Muscle of leg (tissue), 16 donors: Measurements from ENCODE around the gene ITGA3. TPM values are rescaled to one million over a fixed set of nuclear protein-coding genes. Genes with fewer than 3 reads are reported as not detected.

Experiments
- DNase-seq: peaks from one replicate; pipeline ENCODE4 v3.0.0; 2013
- H3K27ac ChIP-seq: one replicate; pipeline ENCODE4 v1.5.1; 2013; ENCODE audit warnings: mild to moderate bottlenecking, low read length, control low read depth
- H3K27me3 ChIP-seq: one replicate; pipeline ENCODE4 v1.6.1; 2013; ENCODE audit warnings: low read length; ENCODE audit not compliant: control insufficient read depth, insufficient read depth
- H3K36me3 ChIP-seq: one replicate; pipeline ENCODE4 v1.6.1; 2013; ENCODE audit warnings: low read length; ENCODE audit not compliant: control insufficient read depth, insufficient read depth
- H3K4me1 ChIP-seq: one replicate; pipeline ENCODE4 v1.6.1; 2013; ENCODE audit warnings: low read length; ENCODE audit not compliant: control insufficient read depth, insufficient read depth
- H3K4me3 ChIP-seq: one replicate; pipeline ENCODE4 v1.5.1; 2013; ENCODE audit warnings: low read length, control low read depth
- H3K9me3 ChIP-seq: replicated peaks from 2 replicates; pipeline ENCODE4 v1.6.1; 2013; ENCODE audit warnings: low read depth, low read length; ENCODE audit not compliant: control insufficient read depth
- WGBS: methylation state at CpG from one replicate; pipeline ENCODE4 v1.1.5; 2013; ENCODE audit warnings: missing lambda C conversion rate; ENCODE audit not compliant: insufficient coverage; 5-methylcytosine and 5-hydroxymethylcytosine counted together
- long read RNA-seq, 11 donors: transcript quantifications; one replicate each; lab custom pipeline, GENCODE V29; 2026
- polyA plus RNA-seq, 8 donors: library from polyadenylated mRNA; unstranded; fragments of 120-200 nt; gene quantifications; one replicate each; pipeline versions ENCODE4 v1.2.1 to v1.2.3, GENCODE V29; 2013; ENCODE audit warnings: inconsistent platforms in 1 of 8, low replicate concordance in 1 of 8; ENCODE audit not compliant: insufficient read length in 8 of 8, insufficient read depth in 1 of 8
- total RNA-seq: library from RNA; stranded (reverse); fragments of 120-200 nt; gene quantifications from one replicate; pipeline ENCODE4 v1.2.4, GENCODE V29; 2013

ITGA3 gene
- total RNA-seq (22.7 TPM), polyA plus RNA-seq (10 to 100 TPM; 14.8 to 31.8 (median 24.8) TPM)
- long read RNA-seq, donor 1 = 0 reads
- long read RNA-seq, donor 2 = 0 reads
- long read RNA-seq, donor 3, full-length matches to known transcripts = 14 of 27 reads
- long read RNA-seq, donor 3, partial matches to known transcripts = 13 of 27 reads
- long read RNA-seq, donor 3, other reads (novel, unspliced or antisense) = 0 of 27 reads
- long read RNA-seq, donor 4 = 0 reads
- long read RNA-seq, donor 5, full-length matches to known transcripts = 3 of 20,214 reads
- long read RNA-seq, donor 5, partial matches to known transcripts = 19,877 of 20,214 reads
- long read RNA-seq, donor 5, other reads (novel, unspliced or antisense) = 334 of 20,214 reads
- long read RNA-seq, donor 6, full-length matches to known transcripts = 1 of 7 reads
- long read RNA-seq, donor 6, partial matches to known transcripts = 6 of 7 reads
- long read RNA-seq, donor 6, other reads (novel, unspliced or antisense) = 0 of 7 reads
- long read RNA-seq, donor 7, partial matches to known transcripts = 0 of 1 reads
- long read RNA-seq, donor 7, other reads (novel, unspliced or antisense) = 0 of 1 reads
- long read RNA-seq, donor 8, partial matches to known transcripts = 0 of 4 reads
- long read RNA-seq, donor 8, other reads (novel, unspliced or antisense) = 0 of 4 reads
- long read RNA-seq, donor 9, partial matches to known transcripts = 32 of 55 reads
- long read RNA-seq, donor 9, other reads (novel, unspliced or antisense) = 21 of 55 reads
- long read RNA-seq, donor 10, full-length matches to known transcripts = 9 of 9 reads
- long read RNA-seq, donor 10, partial matches to known transcripts = 0 of 9 reads
- long read RNA-seq, donor 10, other reads (novel, unspliced or antisense) = 0 of 9 reads
- long read RNA-seq, donor 11, partial matches to known transcripts = 21,577 of 22,263 reads
- long read RNA-seq, donor 11, other reads (novel, unspliced or antisense) = 683 of 22,263 reads

DNA sequence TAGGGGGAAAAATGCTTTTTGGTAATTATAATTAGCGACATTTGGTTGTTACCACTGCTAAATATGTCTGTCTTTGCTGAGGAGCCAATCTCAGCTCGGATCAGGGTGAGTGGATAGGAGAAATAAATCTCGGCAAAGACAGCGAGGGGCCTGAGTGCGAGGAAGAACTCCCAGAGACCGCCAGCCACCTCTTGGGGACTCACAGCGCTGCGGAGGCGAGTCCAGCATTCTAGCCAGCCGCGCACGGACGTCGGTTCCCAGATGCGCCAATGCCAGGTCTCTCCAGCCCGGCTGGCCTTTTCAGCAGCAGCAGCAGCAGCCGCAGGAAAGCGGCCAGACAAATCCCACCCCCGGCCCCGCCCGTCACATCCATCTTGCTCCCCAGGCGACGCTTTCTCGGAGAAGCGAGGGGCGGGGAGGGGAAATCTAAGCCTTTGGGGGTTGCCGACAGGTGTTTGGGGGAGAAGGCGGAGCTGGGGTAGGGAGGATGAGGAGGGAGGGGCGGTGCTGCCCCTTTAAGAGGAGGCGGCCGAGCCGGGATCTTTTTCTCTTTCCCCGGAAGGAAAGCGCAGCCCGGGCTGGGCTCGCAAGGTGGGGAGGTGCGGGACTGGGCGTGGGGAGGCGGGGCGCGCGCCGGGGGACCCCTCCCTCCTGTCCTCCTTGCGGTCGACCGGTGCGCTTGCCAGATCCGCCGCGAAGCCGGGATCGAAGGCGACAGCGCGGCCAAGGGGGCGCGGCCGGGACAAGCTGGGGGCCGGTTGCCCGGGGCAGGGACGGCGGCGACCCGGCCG is at the start of gene ITGA3:
ITGA3 (plus strand) TSS at position 685 of the 791 bp plus-strand sequence. CDS start 330 bp downstream, outside the sequence.
- Histone ChIP-seq H3K27me3 (peaks cover 20% of the 10 kb centered on the region), H3K27ac (peak within 1 kb of the TSS; percentile 78), H3K4me3 (peak within 1 kb of the TSS; percentile 61), H3K36me3 (no peaks in the 10 kb centered on the region), H3K9me3 (no peaks in the 10 kb centered on the region), H3K4me1 (peaks cover 75% of the 10 kb centered on the region)
- DNase-seq = peak; percentile 78
- WGBS = under 1% methylated on average over 57 of the region's 65 CpGs

DNA sequence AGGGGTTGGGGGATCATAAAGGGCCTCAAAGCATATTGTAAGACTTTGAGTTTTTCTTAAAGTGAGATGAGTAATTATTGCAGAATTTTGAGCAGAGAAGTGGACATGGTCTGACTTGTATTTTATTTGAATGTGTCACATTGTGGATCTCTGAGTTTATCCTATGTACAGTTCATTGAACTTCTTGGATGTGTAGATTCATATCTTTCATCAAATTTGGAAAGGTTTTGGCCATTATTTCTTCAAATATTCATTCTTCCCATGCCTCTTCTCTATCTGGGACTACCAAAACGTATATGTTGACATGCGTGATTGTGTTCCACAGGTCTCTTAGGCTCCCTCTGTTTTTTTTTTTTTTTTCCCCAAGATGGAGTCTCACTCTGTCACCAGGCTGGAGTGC is 46.6 kb upstream of the ITGA3 start:
- peaks cover 12% of the 10 kb centered on the region for H3K9me3 ChIP-seq
- 92% methylated on average over 2 of the region's 2 CpGs for WGBS
- H3K4me3 ChIP-seq = no peak overlapping the region
- no peak overlapping the region for H3K27ac ChIP-seq
- peaks cover 6% of the 10 kb centered on the region for H3K27me3 ChIP-seq
- DNase-seq = no peak
- no peaks in the 10 kb centered on the region for H3K36me3 ChIP-seq
- no peaks in the 10 kb centered on the region for H3K4me1 ChIP-seq

DNA sequence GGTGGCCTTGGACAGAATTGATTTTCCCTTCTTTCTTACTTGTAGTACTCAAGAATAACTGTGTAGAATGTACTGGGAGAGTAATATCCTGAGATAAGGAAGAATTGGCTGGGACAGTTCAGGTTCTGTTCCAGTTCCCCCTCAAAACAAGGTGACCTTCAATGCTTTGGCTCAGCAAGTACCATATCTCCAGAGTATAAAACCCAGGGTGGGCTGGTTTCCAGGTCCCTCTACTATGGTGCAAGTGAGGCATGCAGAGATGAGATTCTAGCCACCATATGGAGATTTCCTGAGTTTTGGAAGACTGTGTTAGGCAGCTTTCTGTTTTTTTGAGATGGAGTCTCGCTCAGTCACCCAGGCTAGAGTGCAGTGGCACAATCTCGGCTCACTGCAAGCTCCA is 42.8 kb upstream of the ITGA3 start:
- no peak overlapping the region for H3K27ac ChIP-seq
- no peaks in the 10 kb centered on the region for H3K36me3 ChIP-seq
- DNase-seq = no peak
- no peaks in the 10 kb centered on the region for H3K4me1 ChIP-seq
- 70% methylated on average over 2 of the region's 2 CpGs for WGBS
- peaks cover 14% of the 10 kb centered on the region for H3K9me3 ChIP-seq
- H3K4me3 ChIP-seq = no peak overlapping the region
- peaks cover 8% of the 10 kb centered on the region for H3K27me3 ChIP-seq

DNA sequence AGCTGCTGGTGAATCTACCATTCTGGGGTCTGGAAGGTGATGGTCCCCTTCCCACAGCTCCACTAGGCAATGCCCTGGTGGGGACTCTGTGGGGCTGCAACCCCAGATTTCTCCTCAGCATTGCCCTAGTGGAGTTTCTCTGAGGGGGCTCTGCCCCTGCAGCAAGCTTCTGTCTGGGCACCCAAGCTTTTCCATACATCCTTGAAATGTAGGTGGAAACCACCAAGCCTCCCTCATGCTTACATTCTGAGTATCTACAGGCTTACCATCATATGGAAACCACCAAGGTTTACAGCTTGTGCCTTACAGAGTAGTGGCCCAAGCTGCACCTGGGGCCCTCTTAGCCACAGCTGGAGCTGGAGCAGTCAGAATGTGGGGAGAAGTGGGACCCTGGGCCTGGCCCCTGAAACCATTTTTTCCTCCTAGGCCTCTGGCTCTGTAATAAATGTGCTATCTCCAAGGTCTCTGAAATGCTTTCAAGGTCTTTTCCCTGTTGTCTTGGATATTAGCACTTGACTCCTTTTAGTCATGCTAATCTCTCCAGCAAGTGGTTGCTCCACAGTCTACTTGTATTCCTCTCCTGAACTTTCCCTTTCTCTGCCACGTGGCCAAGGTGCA is 41.3 kb upstream of the ITGA3 start:
- DNase-seq = no peak
- Histone ChIP-seq H3K27ac (no peak overlapping the region), H3K27me3 (peaks cover 8% of the 10 kb centered on the region), H3K36me3 (no peaks in the 10 kb centered on the region), H3K9me3 (peaks cover 9% of the 10 kb centered on the region), H3K4me3 (no peak overlapping the region), H3K4me1 (no peaks in the 10 kb centered on the region)
- no CpG with 5 or more reads among the region's 1 CpG for WGBS

DNA sequence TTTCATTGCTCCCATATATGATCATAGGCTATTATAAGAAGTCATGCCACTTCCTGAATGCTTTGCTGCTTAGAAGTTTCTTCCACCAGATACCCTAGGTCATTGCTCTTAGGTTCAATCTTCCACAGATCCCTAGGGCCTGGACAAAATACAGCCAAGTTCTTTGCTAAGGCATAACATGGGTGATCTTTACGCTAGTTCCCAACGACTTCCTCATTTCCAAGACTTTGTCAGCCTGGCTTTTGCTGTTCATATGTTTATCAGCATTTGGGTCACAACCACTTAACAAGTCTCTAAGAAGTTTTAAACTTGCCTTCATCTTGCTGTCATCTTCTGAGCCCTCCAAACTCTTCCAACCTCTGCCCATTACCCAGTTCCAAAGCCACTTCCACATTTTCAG is 40.8 kb upstream of the ITGA3 start:
- Histone ChIP-seq H3K4me3 (no peak overlapping the region), H3K36me3 (no peaks in the 10 kb centered on the region), H3K27ac (no peak overlapping the region), H3K9me3 (peaks cover 9% of the 10 kb centered on the region), H3K4me1 (no peaks in the 10 kb centered on the region), H3K27me3 (peaks cover 5% of the 10 kb centered on the region)
- WGBS = 78% methylated on average over 2 of the region's 2 CpGs
- DNase-seq = no peak

DNA sequence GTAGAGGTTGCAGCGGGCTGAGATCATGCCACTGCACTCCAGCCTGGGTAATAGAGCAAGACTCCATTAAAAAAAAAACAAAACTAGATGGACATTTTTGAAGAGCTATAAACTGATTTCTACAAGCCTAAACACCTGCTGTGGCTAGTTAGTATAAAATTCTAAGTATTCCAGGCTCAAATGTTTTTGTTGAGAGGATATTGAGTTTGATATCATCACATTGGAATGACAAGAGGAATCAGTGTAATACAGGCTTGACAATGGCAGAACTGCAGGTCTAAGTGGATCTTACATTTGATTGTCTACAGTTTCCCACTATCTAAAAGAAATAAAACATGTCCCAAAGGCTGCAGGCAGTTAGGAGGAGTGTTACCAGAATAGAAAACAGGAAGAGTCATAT is 37.0 kb upstream of the ITGA3 start:
- H3K27me3 ChIP-seq = peaks cover 8% of the 10 kb centered on the region
- WGBS = no CpG with 5 or more reads among the region's 1 CpG
- H3K27ac ChIP-seq = no peak overlapping the region
- H3K9me3 ChIP-seq = peaks cover 2% of the 10 kb centered on the region
- no peak for DNase-seq
- no peaks in the 10 kb centered on the region for H3K36me3 ChIP-seq
- H3K4me3 ChIP-seq = no peak overlapping the region
- H3K4me1 ChIP-seq = peaks cover 3% of the 10 kb centered on the region

DNA sequence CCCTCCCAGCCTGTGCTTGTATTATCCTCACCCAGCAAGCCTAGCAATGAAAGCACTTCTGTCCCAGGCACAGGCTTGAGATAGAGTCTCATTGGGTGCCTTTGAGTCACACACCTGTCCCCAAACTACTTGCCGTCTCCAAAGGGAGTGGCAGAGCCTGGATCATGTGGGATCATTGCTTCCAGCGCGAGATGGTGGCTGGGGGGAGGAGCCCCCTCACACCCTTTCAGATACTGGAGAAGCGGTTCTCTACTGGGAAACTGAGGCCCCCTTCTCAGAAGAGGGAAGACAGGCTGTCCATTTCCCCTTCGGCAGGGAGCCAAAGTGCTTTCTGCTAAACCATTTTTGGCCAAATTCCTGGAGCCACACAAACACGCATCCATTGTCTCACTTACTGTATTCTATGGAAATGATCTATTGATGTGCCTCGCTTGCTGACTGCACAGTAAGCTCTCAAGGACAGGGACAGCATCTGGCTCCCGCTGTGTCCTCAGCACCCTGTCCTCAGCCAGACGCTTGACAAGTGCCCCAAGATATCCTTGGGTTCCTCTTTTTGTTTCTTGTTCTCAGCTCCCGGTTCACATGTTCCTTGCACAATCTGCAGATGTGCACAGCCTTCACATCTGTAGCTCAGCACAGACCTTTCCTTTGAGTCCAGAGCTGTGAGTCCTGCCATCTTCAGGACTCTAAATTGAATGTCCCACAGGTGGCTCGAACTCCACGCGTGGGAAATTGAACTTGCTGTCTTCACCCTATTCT is 34.9 kb upstream of the ITGA3 start:
- no peak for DNase-seq
- Histone ChIP-seq H3K27ac (no peak overlapping the region), H3K27me3 (peaks cover 6% of the 10 kb centered on the region), H3K4me3 (no peak overlapping the region), H3K9me3 (no peaks in the 10 kb centered on the region), H3K36me3 (no peaks in the 10 kb centered on the region), H3K4me1 (peaks cover 3% of the 10 kb centered on the region)
- WGBS = 41% methylated on average over 7 of the region's 13 CpGs

DNA sequence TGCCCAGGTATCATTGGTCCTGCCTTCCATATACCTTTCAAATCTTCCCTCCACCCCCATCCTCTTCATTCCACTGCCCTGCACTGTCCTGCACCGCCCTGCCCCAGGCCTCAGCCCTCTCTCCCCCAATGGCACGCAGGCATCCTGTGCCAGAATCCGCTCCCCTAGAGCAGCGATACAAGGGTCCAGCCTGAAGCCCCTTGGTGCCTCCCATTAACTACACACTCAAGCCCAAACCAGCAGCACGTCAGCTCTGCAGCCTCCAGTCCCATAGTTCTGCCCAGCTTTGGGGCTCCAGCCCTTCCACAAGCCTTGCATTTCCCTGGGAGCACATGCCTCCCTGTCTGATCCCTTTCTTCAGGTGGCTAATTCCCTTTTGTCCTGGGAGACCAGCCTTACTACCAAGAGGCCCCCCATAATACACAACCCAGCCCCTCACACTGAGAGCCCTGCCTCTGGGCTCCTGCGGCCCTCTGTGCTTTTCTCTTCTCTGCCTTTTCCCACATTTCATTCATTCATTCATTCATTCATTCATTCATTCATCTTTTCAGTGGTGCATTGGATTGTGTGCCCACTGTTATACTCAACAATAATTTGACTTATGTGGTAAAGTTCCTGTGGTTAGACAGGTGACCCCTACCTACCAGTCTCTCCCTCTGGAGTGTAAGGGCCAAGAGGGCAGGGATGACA is 34.1 kb upstream of the ITGA3 start:
- Histone ChIP-seq H3K9me3 (no peaks in the 10 kb centered on the region), H3K36me3 (no peaks in the 10 kb centered on the region), H3K27ac (no peak overlapping the region), H3K4me1 (peaks cover 3% of the 10 kb centered on the region), H3K27me3 (peaks cover 4% of the 10 kb centered on the region), H3K4me3 (no peak overlapping the region)
- WGBS = 74% methylated on average over 5 of the region's 6 CpGs
- no peak for DNase-seq
